HG03520 (cell line): ENCODE results near the gene GIPC1.
"Not testable (repeated sequence)": the region's sequence is repeated elsewhere in the genome, so short reads cannot be mapped to it uniquely, and the experiment has no call there.

Experiments used
- ATAC-seq: cut with Tn5 transposase; IDR thresholded peaks from one replicate; pipeline ENCODE4 v1.9.1; 2021; ENCODE audit warnings: mild to moderate bottlenecking, moderate library complexity; ENCODE audit not compliant: unreplicated experiment

The GIPC1 gene

GRCh38 chr19:14519245-14519859, 23.4 kb upstream of the GIPC1 start:
- ATAC-seq: no peak

- peak; percentile 49 for ATAC-seq
Observed at GRCh38 chr19:14517840-14518505, 22.0 kb upstream of the GIPC1 start, which contains the start of gene DNAJB1. Gene DNAJB1, minus strand, starts transcription at chr19:14518397. Its CDS starts 48 bp downstream, at chr19:14518349.

- no peak for ATAC-seq
Observed at GRCh38 chr19:14517446-14517839, 21.5 kb upstream of the GIPC1 start.

GRCh38 chr19:14516746-14517438, 21.0 kb upstream of the GIPC1 start:
- no peak for ATAC-seq

GRCh38 chr19:14516048-14516534, 20.2 kb upstream of the GIPC1 start:
- no peak for ATAC-seq

- no peak for ATAC-seq
Observed at GRCh38 chr19:14515501-14516047, 19.6 kb upstream of the GIPC1 start.

- no peak for ATAC-seq
Observed at GRCh38 chr19:14514215-14514863, 18.4 kb upstream of the GIPC1 start.

GRCh38 chr19:14512406-14512961, 16.6 kb upstream of the GIPC1 start:
- ATAC-seq: no peak

GRCh38 chr19:14511229-14511593, 15.3 kb upstream of the GIPC1 start:
- no peak for ATAC-seq

- ATAC-seq: no peak
Observed at GRCh38 chr19:14510311-14511228, 14.6 kb upstream of the GIPC1 start.

- ATAC-seq: no peak
Observed at GRCh38 chr19:14507704-14508542, 12.0 kb upstream of the GIPC1 start.

- no peak for ATAC-seq
Observed at GRCh38 chr19:14505488-14506239, 9.7 kb upstream of the GIPC1 start.

GRCh38 chr19:14504575-14504974, 8.6 kb upstream of the GIPC1 start:
- ATAC-seq: not testable (repeated sequence)

GRCh38 chr19:14503285-14503684, 7.4 kb upstream of the GIPC1 start:
- ATAC-seq: no peak

GRCh38 chr19:14502334-14503092, 6.6 kb upstream of the GIPC1 start:
- ATAC-seq: no peak

GRCh38 chr19:14497228-14497921, 1.4 kb upstream of the GIPC1 start:
- ATAC-seq: no peak

GRCh38 chr19:14496834-14497227, 904 bp upstream of the GIPC1 start:
- no peak for ATAC-seq
